Neuronal stem cell (in vitro differentiated cells): ENCODE measurements around the gene PPFIA1.

Source experiments
- DNase-seq: peaks from one replicate; pipeline ENCODE4 v3.0.0-alpha.2; 2013; ENCODE audit warnings: low spot score
- H2AFZ ChIP-seq: one replicate; pipeline ENCODE4 v1.6.1; 2013; ENCODE audit warnings: mild to moderate bottlenecking, low read length, inconsistent platforms
- H2AK5ac ChIP-seq: 2 replicates; pipeline ENCODE4 v1.6.1; 2013; ENCODE audit warnings: low read depth, mild to moderate bottlenecking, inconsistent platforms, low read length, moderate library complexity, mixed read lengths
- H2BK120ac ChIP-seq: 2 replicates; pipeline ENCODE4 v1.6.1; 2013; ENCODE audit warnings: low read depth, mild to moderate bottlenecking, inconsistent platforms, low read length, moderate library complexity, mixed read lengths
- H2BK12ac ChIP-seq: one replicate; pipeline ENCODE4 v1.6.1; 2013; ENCODE audit warnings: low read length, inconsistent platforms
- H2BK15ac ChIP-seq: 2 replicates; pipeline ENCODE4 v1.6.1; 2013; ENCODE audit warnings: mild to moderate bottlenecking, low read length, inconsistent platforms, mixed read lengths
- H2BK5ac ChIP-seq: one replicate; pipeline ENCODE4 v1.6.1; 2013; ENCODE audit warnings: inconsistent platforms, mild to moderate bottlenecking, low read length, moderate library complexity
- H3K14ac ChIP-seq: one replicate; pipeline ENCODE4 v1.6.1; 2013; ENCODE audit warnings: low read length, inconsistent platforms
- H3K18ac ChIP-seq: 2 replicates; pipeline ENCODE4 v1.6.1; 2013; ENCODE audit warnings: low read length, inconsistent platforms
- H3K23ac ChIP-seq: 2 replicates; pipeline ENCODE4 v1.6.1; 2013; ENCODE audit warnings: low read depth, mild to moderate bottlenecking, mixed read lengths, low read length, inconsistent platforms; ENCODE audit not compliant: poor library complexity
- H3K27ac ChIP-seq: replicated peaks from 3 replicates; pipeline ENCODE4 v1.5.1; 2013; ENCODE audit warnings: low read length, inconsistent platforms
- H3K27me3 ChIP-seq, 3 experiments: 2 replicates each; pipeline ENCODE4 v1.6.1; 2013; ENCODE audit warnings: low read length in 3 of 3, mild to moderate bottlenecking in 2 of 3, inconsistent platforms in 1 of 3, low read depth in 1 of 3, mixed read lengths in 1 of 3, moderate library complexity in 1 of 3; ENCODE audit not compliant: control insufficient read depth in 3 of 3, insufficient read depth in 3 of 3
- H3K36me3 ChIP-seq, 2 donors: replicated peaks in 1 of 2; 2 replicates each; pipeline ENCODE4 v1.6.1; 2013; ENCODE audit warnings: low read length in 2 of 2; ENCODE audit not compliant: control insufficient read depth in 2 of 2, insufficient read depth in 2 of 2
- H3K4ac ChIP-seq: 2 replicates; pipeline ENCODE4 v1.6.1; 2013; ENCODE audit warnings: inconsistent platforms, mild to moderate bottlenecking, low read length, moderate library complexity
- H3K4me1 ChIP-seq, 2 donors: 1 replicate in 1 of 2; 2 replicates in 1 of 2; pipeline ENCODE4 v1.6.1; 2013; ENCODE audit warnings: low read length in 2 of 2, low read depth in 1 of 2; ENCODE audit not compliant: control insufficient read depth in 2 of 2, insufficient read depth in 1 of 2
- H3K4me2 ChIP-seq: one replicate; pipeline ENCODE4 v1.6.1; 2013; ENCODE audit warnings: mild to moderate bottlenecking, low read length, inconsistent platforms; ENCODE audit not compliant: insufficient read depth, poor library complexity, severe bottlenecking
- H3K4me3 ChIP-seq, 2 donors: 2 replicates each; pipeline ENCODE4 v1.5.1; 2013; ENCODE audit warnings: low read length in 2 of 2, mild to moderate bottlenecking in 2 of 2, inconsistent platforms in 1 of 2, moderate library complexity in 1 of 2
- H3K79me1 ChIP-seq: one replicate; pipeline ENCODE4 v1.6.1; 2013; ENCODE audit warnings: low read depth, mild to moderate bottlenecking, inconsistent platforms, low read length, moderate library complexity
- H3K9ac ChIP-seq: one replicate; pipeline ENCODE4 v1.6.1; 2013; ENCODE audit warnings: mild to moderate bottlenecking, low read depth, low read length, inconsistent platforms; ENCODE audit not compliant: poor library complexity
- H3K9me3 ChIP-seq, 2 donors: replicated peaks in 1 of 2; 2 replicates each; pipeline versions ENCODE3 to v1.6.1; 2013; ENCODE audit warnings: low read length in 2 of 2, mild to moderate bottlenecking in 2 of 2, inconsistent platforms in 1 of 2, low read depth in 1 of 2, mixed read lengths in 1 of 2, moderate library complexity in 1 of 2; ENCODE audit not compliant: control insufficient read depth in 2 of 2, insufficient read depth in 1 of 2
- H4K8ac ChIP-seq: one replicate; pipeline ENCODE4 v1.6.1; 2013; ENCODE audit warnings: low read depth, mild to moderate bottlenecking, inconsistent platforms, low read length, moderate library complexity
- H4K91ac ChIP-seq: one replicate; pipeline ENCODE4 v1.6.1; 2013; ENCODE audit warnings: low read length, low read depth, mild to moderate bottlenecking, inconsistent platforms; ENCODE audit not compliant: poor library complexity
- WGBS, 2 donors: extraction: QIAGEN DNeasy Blood & Tissue Kit; methylation state at CpG; one replicate each; pipeline ENCODE4 v1.1.7; 2013; ENCODE audit warnings: missing lambda C conversion rate in 2 of 2, mixed read lengths in 1 of 2; ENCODE audit not compliant: insufficient read length in 2 of 2, insufficient replicate concordance in 1 of 2; ENCODE audit errors: extremely low coverage in 2 of 2; 5-methylcytosine and 5-hydroxymethylcytosine counted together

PPFIA1 gene

DNA sequence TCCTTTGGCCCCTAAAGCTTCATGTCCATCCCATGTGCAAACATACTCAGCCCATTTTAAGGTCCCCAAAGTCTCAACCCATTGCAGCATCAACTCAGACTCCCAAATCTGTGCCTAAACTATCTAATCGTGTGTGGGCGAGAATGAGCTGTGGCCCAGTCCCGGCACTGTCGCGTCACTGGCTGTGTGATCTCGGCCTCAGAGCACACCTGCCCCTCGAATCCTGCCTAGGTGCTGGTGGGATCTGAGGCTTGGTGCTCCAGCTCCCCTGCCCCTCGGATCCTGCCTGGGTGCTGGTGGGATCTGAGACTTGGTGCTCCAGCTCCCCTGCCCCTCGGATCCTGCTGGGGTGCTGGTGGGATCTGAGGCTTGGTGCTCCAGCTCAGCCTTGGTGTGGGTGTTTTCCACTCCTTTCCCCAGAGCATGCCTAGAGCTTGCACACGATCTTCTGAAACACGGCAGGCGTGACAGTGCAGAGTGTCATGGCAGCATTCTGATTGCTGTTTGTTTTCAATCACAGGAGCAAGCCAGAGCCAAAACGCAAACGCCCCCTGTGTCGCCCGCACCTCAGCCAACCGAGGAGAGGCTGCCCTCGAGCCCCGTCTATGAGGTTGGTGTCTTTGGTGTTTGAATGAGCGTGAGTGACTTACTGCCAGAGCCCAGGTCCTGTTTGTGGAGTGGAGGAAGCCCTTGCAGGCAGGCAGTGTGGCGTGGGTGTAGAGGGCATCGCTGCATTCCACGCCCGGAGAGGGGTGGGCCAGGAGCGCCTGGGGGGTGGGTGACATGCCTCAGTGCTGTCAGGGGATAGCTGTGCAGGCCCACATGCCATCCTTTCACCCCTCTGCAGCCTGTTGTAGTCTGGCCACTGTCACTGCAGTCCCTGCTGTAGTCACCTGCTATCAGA lies 160.4 kb downstream of the PPFIA1 start:
- Histone ChIP-seq H2BK12ac (no peak overlapping the region), H3K9me3 (no peaks in the 10 kb centered on the region), H3K9ac (no peak overlapping the region), H3K79me1 (peaks cover 2% of the 10 kb centered on the region), H3K4me3 (no peak overlapping the region), H4K8ac (no peak overlapping the region), H2BK15ac (no peak overlapping the region), H3K4me2 (no peak overlapping the region), H3K27me3 (no peaks in the 10 kb centered on the region), H3K27ac (no peak overlapping the region), H3K36me3 (peaks cover 67 to 87% of the 10 kb centered on the region in 2 donors), H2AK5ac (no peak overlapping the region), H3K23ac (peak overlapping the region; percentile 31), H2BK120ac (no peak overlapping the region), H4K91ac (no peak overlapping the region), H2BK5ac (no peak overlapping the region), H2AFZ (no peak overlapping the region), H3K18ac (no peak overlapping the region), H3K4ac (no peak overlapping the region), H3K14ac (no peak overlapping the region), H3K4me1 (peaks cover 0 to 4% of the 10 kb centered on the region in 2 donors)
- WGBS, 2 donors: no CpG with 5 or more reads among the region's 25 CpGs
- DNase-seq: no peak

DNA sequence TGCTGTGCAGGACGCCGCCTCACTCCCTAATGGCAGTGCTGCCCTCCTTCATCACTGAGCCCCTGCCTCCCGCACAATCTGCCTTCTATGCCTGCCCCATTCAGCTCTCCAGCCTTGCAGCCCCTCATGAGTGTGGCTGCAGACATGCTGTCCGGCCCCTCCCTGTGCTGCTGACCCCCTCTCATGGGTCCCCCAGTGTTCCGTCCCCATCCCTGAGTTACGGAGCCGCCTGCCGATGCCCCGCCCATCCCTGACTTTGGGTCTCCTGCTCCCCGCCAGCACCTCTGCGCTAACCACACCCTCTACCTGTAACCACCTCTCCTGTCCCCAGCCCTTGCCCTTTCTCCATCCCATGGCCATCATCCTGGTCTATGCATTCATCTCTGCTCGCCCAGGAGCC lies 161.1 kb downstream of the PPFIA1 start:
- no peak overlapping the region for H3K4ac ChIP-seq
- no peaks in the 10 kb centered on the region for H3K27me3 ChIP-seq
- no peak overlapping the region for H3K4me2 ChIP-seq
- DNase-seq: no peak
- H3K9me3 ChIP-seq: no peaks in the 10 kb centered on the region
- H2BK5ac ChIP-seq: no peak overlapping the region
- no peak overlapping the region for H3K27ac ChIP-seq
- no peak overlapping the region for H3K4me3 ChIP-seq
- peaks cover 2% of the 10 kb centered on the region for H3K79me1 ChIP-seq
- H2BK12ac ChIP-seq: no peak overlapping the region
- H2AFZ ChIP-seq: no peak overlapping the region
- H3K14ac ChIP-seq: peak overlapping the region; percentile 51
- H2BK120ac ChIP-seq: no peak overlapping the region
- H3K18ac ChIP-seq: no peak overlapping the region
- no peak overlapping the region for H4K91ac ChIP-seq
- no peak overlapping the region for H3K9ac ChIP-seq
- peaks cover 70 to 94% of the 10 kb centered on the region in 2 donors for H3K36me3 ChIP-seq
- H3K23ac ChIP-seq: peak overlapping the region; percentile 31
- H4K8ac ChIP-seq: no peak overlapping the region
- no peak overlapping the region for H2BK15ac ChIP-seq
- no peak overlapping the region for H2AK5ac ChIP-seq
- no CpG with 5 or more reads among the region's 12 CpGs for whole genome bisulfite sequencing, 2 donors
- peaks cover 0 to 4% of the 10 kb centered on the region in 2 donors for H3K4me1 ChIP-seq

DNA sequence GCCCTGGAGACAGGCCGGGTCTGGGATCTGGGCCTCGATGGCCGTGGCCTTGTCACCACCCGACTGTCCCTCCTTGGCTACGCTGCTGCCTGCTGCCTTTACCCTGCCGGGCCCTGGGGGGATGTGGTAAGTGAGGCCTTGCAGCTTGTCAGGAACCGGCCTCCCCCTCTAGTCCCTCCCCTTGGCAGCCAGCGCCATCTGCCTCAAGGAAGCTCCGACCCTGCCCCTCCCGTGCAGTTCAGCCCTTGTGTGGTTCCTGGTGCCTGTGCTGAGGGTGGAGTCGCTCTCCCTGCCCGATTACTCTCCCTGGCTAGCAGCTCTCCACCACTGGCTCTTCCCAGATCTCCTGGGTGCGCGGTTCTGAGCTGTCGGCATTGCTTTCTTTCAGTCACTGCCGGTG lies 161.6 kb downstream of the PPFIA1 start:
- no peak overlapping the region for H3K4me3 ChIP-seq
- no peak overlapping the region for H2AFZ ChIP-seq
- no peak overlapping the region for H3K23ac ChIP-seq
- peaks cover 0 to 4% of the 10 kb centered on the region in 2 donors for H3K4me1 ChIP-seq
- H2BK15ac ChIP-seq: no peak overlapping the region
- peak overlapping the region; percentile 30 for H2BK5ac ChIP-seq
- no peak for DNase-seq
- H3K4ac ChIP-seq: no peak overlapping the region
- H2AK5ac ChIP-seq: no peak overlapping the region
- no peak overlapping the region for H3K27ac ChIP-seq
- H3K79me1 ChIP-seq: peaks cover 3% of the 10 kb centered on the region
- peaks cover 73 to 97% of the 10 kb centered on the region in 2 donors for H3K36me3 ChIP-seq
- H3K9ac ChIP-seq: no peak overlapping the region
- H3K14ac ChIP-seq: no peak overlapping the region
- H3K4me2 ChIP-seq: no peak overlapping the region
- H4K8ac ChIP-seq: no peak overlapping the region
- H3K9me3 ChIP-seq: no peaks in the 10 kb centered on the region
- no peak overlapping the region for H3K18ac ChIP-seq
- H2BK120ac ChIP-seq: no peak overlapping the region
- whole genome bisulfite sequencing, 2 donors: no CpG with 5 or more reads among the region's 16 CpGs
- H3K27me3 ChIP-seq: no peaks in the 10 kb centered on the region
- no peak overlapping the region for H2BK12ac ChIP-seq
- no peak overlapping the region for H4K91ac ChIP-seq

DNA sequence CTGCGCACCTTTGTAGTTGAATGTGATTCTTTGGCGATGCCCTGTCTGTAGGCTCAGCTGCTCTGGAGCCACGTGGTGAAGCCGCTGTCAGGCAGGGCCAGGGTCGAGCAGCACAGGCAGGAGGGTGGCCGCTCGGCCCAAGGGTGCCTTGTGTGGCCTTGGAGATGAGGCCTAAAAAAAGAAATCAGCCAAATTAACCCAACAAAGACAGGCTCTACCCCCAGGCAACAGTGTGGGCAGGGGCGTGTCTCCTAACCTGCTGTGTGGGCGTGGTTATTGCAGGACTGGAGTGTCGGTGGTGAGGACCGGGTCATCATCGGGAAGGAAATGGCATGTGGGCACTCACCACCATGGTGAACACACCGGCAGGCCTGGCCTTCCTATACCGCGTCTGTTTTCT lies 162.1 kb downstream of the PPFIA1 start:
- Histone ChIP-seq H2BK12ac (no peak overlapping the region), H3K79me1 (peaks cover 4% of the 10 kb centered on the region), H3K14ac (no peak overlapping the region), H3K9ac (no peak overlapping the region), H4K91ac (peak overlapping the region; percentile 11), H2AFZ (no peak overlapping the region), H2BK120ac (no peak overlapping the region), H2BK15ac (no peak overlapping the region), H3K18ac (no peak overlapping the region), H3K4me3 (no peak overlapping the region), H3K4ac (no peak overlapping the region), H3K4me1 (peaks cover 0 to 4% of the 10 kb centered on the region in 2 donors), H3K9me3 (no peaks in the 10 kb centered on the region), H2BK5ac (peak overlapping the region; percentile 59), H3K23ac (peak overlapping the region; percentile 25), H2AK5ac (no peak overlapping the region), H3K27ac (no peak overlapping the region), H3K27me3 (no peaks in the 10 kb centered on the region), H3K36me3 (peaks cover 74 to 97% of the 10 kb centered on the region in 2 donors), H3K4me2 (no peak overlapping the region), H4K8ac (no peak overlapping the region)
- no peak for DNase-seq
- WGBS, 2 donors: no CpG with 5 or more reads among the region's 15 CpGs
